Panc1 (cell line): Measurements from ENCODE around the gene VAC14. TPM values are rescaled to one million over a fixed set of nuclear protein-coding genes. Genes with fewer than 3 reads are reported as not detected.

Experiments used
- ATAC-seq: fragments of 200-7000 bp; cut with Tn5 transposase; 2 replicates; pipeline ENCODE4 v1.9.1; 2020; ENCODE audit warnings: mild to moderate bottlenecking, moderate library complexity
- BruUV-seq: library from RNA; stranded (reverse); fragments of 400-500 nt; replicated peaks from 2 replicates; lab custom pipeline; 2021; lab: Mats Ljungman, UMichigan
- CTCF ChIA-PET: fragments of 300-600 bp; sonication (Branson Sonifier 250); formaldehyde crosslinking; loops from one replicate; lab custom pipeline; 2022; ENCODE audit warnings: antibody characterized with exemption; lab: Charles Lee
- POLR2A ChIA-PET: fragments of 300-600 bp; sonication (Branson Sonifier 250); formaldehyde crosslinking; loops from one replicate; lab custom pipeline; 2022; ENCODE audit warnings: antibody characterized with exemption; lab: Charles Lee
- DNase-seq: peaks from one replicate; pipeline ENCODE4 v3.0.0-alpha.2; 2010; ENCODE audit warnings: low read depth, low spot score
- H3K27ac ChIP-seq: 2 replicates; pipeline ENCODE4 v1.5.1; 2011; ENCODE audit warnings: mild to moderate bottlenecking, low read length, inconsistent platforms
- H3K27me3 ChIP-seq: fragments of 200-500 bp; sonication (Bioruptor generic); 2 replicates; pipeline ENCODE4 v1.6.0; 2014; ENCODE audit warnings: low read length, inconsistent platforms; ENCODE audit not compliant: control insufficient read depth, insufficient read depth
- H3K36me3 ChIP-seq: fragments of 200-500 bp; sonication (Bioruptor generic); 2 replicates; pipeline ENCODE4 v1.5.1; 2014; ENCODE audit warnings: inconsistent platforms, mild to moderate bottlenecking, low read length, moderate library complexity; ENCODE audit not compliant: control insufficient read depth, insufficient read depth
- H3K4me1 ChIP-seq: 2 replicates; pipeline ENCODE4 v1.5.1; 2011; ENCODE audit warnings: inconsistent platforms, mild to moderate bottlenecking, low read length, moderate library complexity; ENCODE audit not compliant: control insufficient read depth, insufficient read depth
- H3K4me3 ChIP-seq, 2 experiments: 2 replicates each; pipeline ENCODE4 v1.5.1; 2011 to 2012; ENCODE audit warnings: low read depth in 2 of 2, low read length in 2 of 2, mild to moderate bottlenecking in 2 of 2, inconsistent platforms in 1 of 2, moderate library complexity in 1 of 2
- H3K9me3 ChIP-seq: fragments of 200-500 bp; sonication (Bioruptor generic); 2 replicates; pipeline ENCODE4 v1.5.1; 2014; ENCODE audit warnings: low read depth, mild to moderate bottlenecking, inconsistent platforms, low read length, moderate library complexity; ENCODE audit not compliant: control insufficient read depth, insufficient read depth
- CTCF ChIP-seq: fragments of 450-650 bp; IDR thresholded peaks from 2 replicates; pipeline ENCODE4 v1.5.1; 2017; ENCODE audit warnings: mild to moderate bottlenecking
- POLR2AphosphoS5 ChIP-seq: IDR thresholded peaks from 2 replicates; pipeline ENCODE4 v1.6.1; 2012; ENCODE audit warnings: mild to moderate bottlenecking, low read depth, low read length, moderate library complexity
- REST ChIP-seq, 2 experiments: IDR thresholded peaks; 2 replicates each; pipeline ENCODE4 v1.6.1; 2011 to 2012; ENCODE audit warnings: low read depth in 2 of 2, control low read depth in 1 of 2, low read length in 1 of 2, mild to moderate bottlenecking in 1 of 2, moderate library complexity in 1 of 2; ENCODE audit not compliant: insufficient read depth in 1 of 2
- SIN3A ChIP-seq: IDR thresholded peaks from 2 replicates; pipeline ENCODE4 v1.6.1; 2012; ENCODE audit warnings: low read depth, mild to moderate bottlenecking, low read length, moderate library complexity, borderline replicate concordance; ENCODE audit not compliant: insufficient read depth
- TCF7L2 ChIP-seq: IDR thresholded peaks from 2 replicates; pipeline ENCODE4 v1.6.1; 2011; ENCODE audit warnings: mild to moderate bottlenecking, low read depth, low read length, inconsistent platforms
- in situ Hi-C: cut with HindIII; loops from 2 replicates; pipeline ENCODE4 v1.10.0; 2016; ENCODE audit warnings: low sequenced_read_pairs, low pct_unique_long_range_greater_than_20kb
- intact Hi-C: fragments of 100-400 bp; cut with micrococcal nuclease; formaldehyde crosslinking; loops from one replicate; pipeline ENCODE4 v1.10.0; 2022; ENCODE audit not compliant: unreplicated experiment
- total RNA-seq: library from RNA; stranded (reverse); gene quantifications from one replicate; pipeline ENCODE4 v1.2.1, GENCODE V29; 2021; ENCODE audit not compliant: unreplicated experiment

VAC14 gene
- total RNA-seq, 1 experiment from 2014 or later: 37.9 TPM

DNA sequence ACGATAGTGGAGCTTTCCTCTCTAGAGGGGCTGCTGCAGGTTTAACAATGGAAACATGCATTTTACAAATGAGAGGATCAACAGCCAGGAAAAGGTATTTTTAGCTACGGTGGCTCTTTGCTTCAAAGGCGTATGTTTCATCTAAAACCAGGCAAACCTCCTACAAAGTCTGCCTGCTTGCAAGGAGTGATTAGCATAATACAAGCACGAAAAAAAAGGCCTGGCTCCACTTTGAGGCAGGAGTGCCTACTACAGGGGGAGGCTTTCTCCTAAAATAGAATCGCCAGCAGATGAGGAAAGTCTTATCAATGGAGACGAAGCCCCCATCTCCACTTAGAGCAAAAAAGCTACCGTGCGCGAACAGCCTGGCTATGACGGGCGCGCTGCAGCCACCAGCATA, 88.0 kb downstream of the VAC14 start:
- Histone ChIP-seq H3K9me3 (no peaks in the 10 kb centered on the region), H3K27ac (no peak overlapping the region), H3K27me3 (no peaks in the 10 kb centered on the region), H3K4me3 (no peak overlapping the region), H3K4me1 (no peaks in the 10 kb centered on the region; the same call in 1 of the 2 replicates), H3K36me3 (no peaks in the 10 kb centered on the region)
- intact Hi-C loops: no loop called here
- no TSS peak for BruUV-seq
- no peak for TF ChIP-seq TCF7L2
- TF ChIP-seq POLR2AphosphoS5: no peak
- no peak for TF ChIP-seq REST (IDR thresholded peaks at IDR 0.05; ENCODE audit: insufficient read depth in 1 of 2, low read depth in 2 of 2, low read length in 1 of 2)
- TF ChIP-seq SIN3A: no peak
- TF ChIP-seq CTCF: no peak
- ChIA-PET CTCF (no interaction called here), POLR2A (no interaction called here)
- ATAC-seq (no peak), DNase-seq (no peak)
- in situ Hi-C loops: no loop called here

DNA sequence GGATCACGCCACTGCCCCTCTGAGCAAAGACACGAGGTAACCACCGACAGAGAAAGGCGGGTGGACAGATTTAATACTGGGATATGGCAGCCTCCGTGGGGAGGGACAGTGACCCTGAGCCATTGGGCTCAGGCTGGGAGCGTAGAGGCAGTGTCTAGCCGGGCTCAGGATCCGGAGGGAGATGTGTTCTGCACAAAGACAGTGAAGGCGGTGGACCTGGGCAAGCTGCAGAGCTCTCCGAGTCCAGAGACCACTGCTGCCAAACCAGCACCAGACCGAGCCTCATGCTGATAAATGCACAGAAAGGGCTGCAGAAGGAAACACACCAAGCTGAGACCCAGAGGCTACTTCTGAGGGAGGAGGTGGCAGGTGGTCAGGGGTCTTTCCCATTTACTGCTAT, 88.6 kb downstream of the VAC14 start:
- H3K9me3 ChIP-seq: no peaks in the 10 kb centered on the region
- intact Hi-C loops: no loop called here
- no peak for ATAC-seq
- no TSS peak for BruUV-seq
- ChIA-PET CTCF (no interaction called here), POLR2A (no interaction called here)
- peaks cover 2% of the 10 kb centered on the region for H3K4me1 ChIP-seq
- H3K27me3 ChIP-seq: no peaks in the 10 kb centered on the region
- in situ Hi-C loops: no loop called here
- TF ChIP-seq CTCF: no peak
- no peak for TF ChIP-seq SIN3A
- TF ChIP-seq POLR2AphosphoS5: no peak
- no peak for TF ChIP-seq TCF7L2
- no peak for TF ChIP-seq REST (IDR thresholded peaks at IDR 0.05; ENCODE audit: insufficient read depth in 1 of 2, low read depth in 2 of 2, low read length in 1 of 2)
- H3K36me3 ChIP-seq: no peaks in the 10 kb centered on the region
- H3K4me3 ChIP-seq: no peak overlapping the region
- H3K27ac ChIP-seq: no peak overlapping the region
- DNase-seq: no peak
